ENCODE results near the gene RIPK4.

DNA sequence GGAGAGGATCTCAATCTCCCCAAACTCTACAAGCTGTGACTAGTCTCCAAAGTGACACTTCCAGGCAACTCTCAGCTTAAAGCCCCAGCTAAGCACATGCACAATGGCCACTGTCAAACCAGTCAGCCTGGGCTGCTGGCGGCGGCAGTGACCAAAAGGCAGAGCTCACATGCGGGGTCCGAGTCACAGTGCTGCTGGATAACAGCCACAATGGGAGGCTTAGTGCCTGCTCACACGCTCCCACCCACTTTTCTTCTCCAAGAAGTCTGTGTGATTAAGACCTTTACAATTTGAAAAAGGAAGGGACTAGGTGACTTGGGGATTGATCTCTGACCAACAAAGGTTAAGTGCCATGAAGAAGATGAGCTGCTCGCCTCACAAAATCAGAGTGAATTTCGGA lies 16.8 kb downstream of the RIPK4 start:
- TF ChIP-seq POLR2AphosphoS5 (IDR thresholded peaks at IDR 0.05; ENCODE audit: borderline replicate concordance, low read depth, low read length) (no peak), EZH2 (IDR thresholded peaks at IDR 0.05) (no peak), FOXP2 (optimal IDR thresholded peaks at IDR 0.05; ENCODE audit: control extremely low read depth, extremely low read length, insufficient read depth) (no peak)

Measured in SK-N-MC (cell line).